Measurements from ENCODE around the gene ACTN3.
"Not testable (repeated sequence)": the region's sequence is repeated elsewhere in the genome, so short reads cannot be mapped to it uniquely, and the experiment has no call there.

Gene ACTN3

GRCh38 chr11:66567787-66568123, 21.1 kb downstream of the ACTN3 start:
- no peak for DNase-seq

GRCh38 chr11:66568124-66568916, 21.6 kb downstream of the ACTN3 start, which contains the start of gene CTSF:
Gene CTSF, minus strand, starts transcription at chr11:66568606. Its CDS starts 120 bp downstream, at chr11:66568486.
- peak; percentile 89 for DNase-seq

GRCh38 chr11:66569076-66569475, 22.4 kb downstream of the ACTN3 start:
- DNase-seq: no peak

GRCh38 chr11:66570079-66570849, 23.6 kb downstream of the ACTN3 start:
- no peak for DNase-seq

- DNase-seq: no peak
Measured at GRCh38 chr11:66570850-66571180, 24.1 kb downstream of the ACTN3 start.

GRCh38 chr11:66579017-66579606, 32.4 kb downstream of the ACTN3 start:
- DNase-seq: peak; percentile 73

GRCh38 chr11:66580803-66581202, 34.1 kb downstream of the ACTN3 start:
- DNase-seq: no peak

- no peak for DNase-seq
Measured at GRCh38 chr11:66581261-66581660, 34.6 kb downstream of the ACTN3 start.

- DNase-seq: not testable (repeated sequence)
Measured at GRCh38 chr11:66582565-66583147, 36.0 kb downstream of the ACTN3 start.

GRCh38 chr11:66585447-66585846, 38.7 kb downstream of the ACTN3 start:
- not testable (repeated sequence) for DNase-seq

GRCh38 chr11:66586136-66586535, 39.4 kb downstream of the ACTN3 start:
- no peak for DNase-seq

- DNase-seq: not testable (repeated sequence)
Measured at GRCh38 chr11:66589315-66589714, 42.6 kb downstream of the ACTN3 start.

GRCh38 chr11:66589996-66590675, 43.4 kb downstream of the ACTN3 start:
- DNase-seq: no peak

GRCh38 chr11:66591175-66591574, 44.5 kb downstream of the ACTN3 start:
- no peak for DNase-seq

- DNase-seq: peak; percentile 96
Measured at GRCh38 chr11:66592457-66593302, 46.0 kb downstream of the ACTN3 start, which contains the start of the genes CCDC87 and CCS. Gene CCDC87, minus strand, starts transcription at chr11:66593063. Its CDS starts 48 bp downstream, at chr11:66593015. Gene CCS, plus strand, starts transcription at chr11:66593185. Its CDS starts 77 bp downstream, at chr11:66593262.

- no peak for DNase-seq
Measured at GRCh38 chr11:66593303-66593635, 46.6 kb downstream of the ACTN3 start.

GRCh38 chr11:66593650-66594049, 46.9 kb downstream of the ACTN3 start:
- DNase-seq: no peak

GRCh38 chr11:66595245-66595904, 48.7 kb downstream of the ACTN3 start:
- DNase-seq: peak; percentile 61

GRCh38 chr11:66598993-66599392, 52.3 kb downstream of the ACTN3 start:
- DNase-seq: no peak

- no peak for DNase-seq
Measured at GRCh38 chr11:66600219-66600618, 53.5 kb downstream of the ACTN3 start.

GRCh38 chr11:66600631-66601233, 54.0 kb downstream of the ACTN3 start:
- no peak for DNase-seq

Data from OCI-M1 (cell line).